H7 (cell line): ENCODE data around the gene POLR1E. TPM values are rescaled to one million over a fixed set of nuclear protein-coding genes. Genes with fewer than 3 reads are reported as not detected.

ENCODE experiments used
- DNase-seq: peaks from one replicate; pipeline ENCODE4 v3.0.0; 2012
- H3K27me3 ChIP-seq: 2 replicates; pipeline ENCODE4 v1.6.0; 2011; ENCODE audit warnings: mild to moderate bottlenecking, low read length; ENCODE audit not compliant: control insufficient read depth, insufficient read depth
- H3K36me3 ChIP-seq: replicated peaks from 2 replicates; pipeline ENCODE4 v1.5.1; 2011; ENCODE audit warnings: low read length; ENCODE audit not compliant: control insufficient read depth, insufficient read depth
- H3K4me3 ChIP-seq: 2 replicates; pipeline ENCODE4 v1.5.1; 2011; ENCODE audit warnings: low read depth, mild to moderate bottlenecking, control low read depth, low read length, moderate library complexity; ENCODE audit not compliant: insufficient read depth
- total RNA-seq: library from RNA; depleted of rRNA; stranded (reverse); fragments of >200 nt; shearing (Covaris generic); gene quantifications from 2 replicates; pipeline ENCODE4 v1.2.3, GENCODE V29; 2014

Gene POLR1E
- total RNA-seq, 1 experiment from 2014 or later = 33.5 TPM

DNA sequence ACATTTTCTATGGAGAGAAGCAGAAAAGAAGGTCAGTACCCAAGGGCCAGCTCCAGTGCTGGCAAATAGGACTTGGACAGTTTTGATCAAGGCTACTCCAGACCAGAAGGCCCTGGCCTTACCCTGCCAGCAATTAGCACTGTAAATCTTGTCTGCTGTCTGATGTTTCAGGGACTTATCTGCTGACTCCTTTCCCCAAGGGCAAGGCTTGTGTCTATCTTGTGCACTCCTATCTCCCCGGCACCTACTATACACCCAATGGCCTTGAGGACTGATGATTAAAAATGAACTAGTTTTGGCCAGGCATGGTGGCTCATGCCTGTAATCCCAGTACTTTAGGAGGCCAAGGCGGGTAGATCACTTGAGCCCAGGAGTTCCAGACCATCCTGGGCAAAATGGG, 37.2 kb downstream of the POLR1E start:
- Histone ChIP-seq H3K27me3 (no peaks in the 10 kb centered on the region), H3K36me3 (peaks cover 4% of the 10 kb centered on the region; the same call in 1 of the 2 replicates), H3K4me3 (no peak overlapping the region)
- no peak for DNase-seq

DNA sequence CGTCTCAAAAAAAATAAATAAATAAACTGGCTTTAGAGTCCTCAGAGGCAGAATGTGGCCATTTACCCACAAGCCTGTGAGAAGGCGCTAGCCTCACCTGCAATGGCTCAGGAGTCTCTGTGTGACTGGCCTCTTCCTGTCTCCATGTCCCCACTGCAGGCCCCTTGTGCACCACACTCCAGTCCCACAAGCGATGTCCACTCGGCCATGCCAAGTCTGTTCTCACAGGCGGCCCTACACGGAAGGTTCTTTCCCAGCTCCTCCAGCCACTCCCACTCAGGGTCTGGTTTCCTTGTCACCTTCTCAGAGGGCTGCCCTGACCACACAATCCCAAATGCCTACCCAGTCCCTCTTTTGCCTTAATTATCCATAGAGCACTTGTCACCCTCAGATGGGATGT, 38.2 kb downstream of the POLR1E start:
- H3K36me3 ChIP-seq = peaks cover 4% of the 10 kb centered on the region; the same call in 1 of the 2 replicates
- DNase-seq = no peak
- H3K4me3 ChIP-seq = no peak overlapping the region
- H3K27me3 ChIP-seq = no peaks in the 10 kb centered on the region

DNA sequence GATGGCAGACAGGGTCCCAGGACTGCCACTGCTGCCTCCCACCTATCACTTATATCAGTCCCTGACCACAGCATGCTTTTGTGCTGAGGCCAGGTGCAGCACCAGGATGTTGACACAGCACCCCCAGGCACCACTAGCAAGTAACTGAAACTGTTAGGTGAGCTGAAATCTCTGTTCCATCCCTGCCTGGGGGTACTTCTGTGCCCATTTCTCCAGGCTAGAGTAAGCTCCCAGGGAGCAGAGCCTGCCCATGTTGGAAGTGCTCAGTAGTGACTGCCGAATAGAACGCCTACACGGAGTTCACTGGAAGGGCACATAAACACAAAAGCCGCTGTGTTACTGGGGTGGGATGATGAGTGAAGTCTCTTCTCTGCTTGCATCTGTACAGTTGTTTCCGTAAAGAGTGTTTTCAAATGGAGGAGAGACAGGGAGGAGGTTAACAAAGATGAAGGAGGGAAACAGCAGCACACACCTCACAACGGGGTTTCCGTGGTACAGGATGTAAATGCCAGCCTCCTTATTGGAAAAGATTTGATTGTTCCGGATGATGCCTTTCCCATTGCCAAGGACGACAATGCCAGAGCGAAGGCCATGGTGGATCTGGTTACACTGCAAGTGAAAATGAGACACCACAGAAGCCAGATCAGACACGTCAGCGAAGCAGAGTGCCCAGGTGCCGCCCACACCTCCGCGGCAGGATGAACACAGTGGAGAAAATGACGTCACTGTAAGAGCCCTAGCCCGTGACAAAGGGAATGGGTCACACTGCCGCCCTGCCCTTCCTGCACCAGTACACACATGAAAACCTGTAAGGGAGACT, 43.1 kb downstream of the POLR1E start:
- DNase-seq = no peak
- Histone ChIP-seq H3K27me3 (no peaks in the 10 kb centered on the region), H3K36me3 (no peaks in the 10 kb centered on the region), H3K4me3 (no peak overlapping the region)

GRCh38 chr9:37531699-37532098, 46.0 kb downstream of the POLR1E start:
- no peaks in the 10 kb centered on the region for H3K27me3 ChIP-seq
- H3K4me3 ChIP-seq = no peak overlapping the region
- H3K36me3 ChIP-seq = peaks cover 2% of the 10 kb centered on the region; the same call in 1 of the 2 replicates
- no peak for DNase-seq

- Histone ChIP-seq H3K36me3 (peaks cover 5% of the 10 kb centered on the region), H3K27me3 (no peaks in the 10 kb centered on the region), H3K4me3 (no peak overlapping the region)
- DNase-seq = no peak
Observed at GRCh38 chr9:37534412-37534811, 48.7 kb downstream of the POLR1E start.

GRCh38 chr9:37534901-37535300, 49.2 kb downstream of the POLR1E start:
- Histone ChIP-seq H3K27me3 (no peaks in the 10 kb centered on the region), H3K4me3 (no peak overlapping the region), H3K36me3 (peaks cover 5% of the 10 kb centered on the region)
- DNase-seq = no peak

DNA sequence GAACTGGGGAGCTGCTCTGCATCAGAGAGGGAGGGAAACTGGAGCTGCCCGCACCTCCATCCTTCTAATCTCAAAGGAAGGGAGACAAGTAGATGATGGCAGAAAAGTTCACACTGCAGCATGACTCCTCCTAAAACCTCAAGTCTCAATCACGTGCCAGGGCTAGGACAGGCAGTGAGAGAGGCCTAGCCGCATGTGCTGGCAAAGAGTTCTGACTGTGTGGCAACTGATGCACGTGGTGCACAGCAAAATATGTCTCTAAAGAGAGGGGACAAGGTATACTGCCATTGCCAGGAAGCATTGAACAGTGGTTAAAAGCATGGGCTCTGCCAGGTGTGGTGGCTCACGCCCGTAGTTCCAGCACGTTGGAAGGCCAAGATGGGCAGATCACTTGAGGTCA, 52.4 kb downstream of the POLR1E start:
- Histone ChIP-seq H3K4me3 (no peak overlapping the region), H3K36me3 (peaks cover 8% of the 10 kb centered on the region), H3K27me3 (no peaks in the 10 kb centered on the region)
- no peak for DNase-seq

DNA sequence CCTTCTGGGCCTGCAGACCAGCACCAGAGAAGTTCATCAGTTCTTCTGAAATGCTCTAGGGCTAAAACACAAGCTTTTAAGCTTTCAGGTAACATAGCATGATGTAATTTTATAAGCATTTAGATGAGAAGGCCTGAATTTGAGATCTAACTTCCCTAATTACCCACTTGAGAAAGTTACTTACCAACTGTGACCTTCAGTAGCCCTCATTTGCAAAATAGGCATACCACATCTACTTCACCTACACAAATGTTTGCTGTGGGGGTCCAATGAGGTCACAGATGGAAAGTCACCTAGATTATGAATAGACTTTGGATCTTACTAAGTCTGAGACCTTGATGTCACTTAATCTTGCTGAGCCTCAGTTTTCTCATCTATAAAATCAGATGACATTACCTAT, 53.9 kb downstream of the POLR1E start:
- Histone ChIP-seq H3K4me3 (no peak overlapping the region), H3K36me3 (peaks cover 8% of the 10 kb centered on the region), H3K27me3 (no peaks in the 10 kb centered on the region)
- DNase-seq = no peak

- H3K4me3 ChIP-seq = no peak overlapping the region
- no peak for DNase-seq
- no peaks in the 10 kb centered on the region for H3K27me3 ChIP-seq
- peaks cover 8% of the 10 kb centered on the region for H3K36me3 ChIP-seq
Observed at GRCh38 chr9:37540634-37541033, 54.9 kb downstream of the POLR1E start.

DNA sequence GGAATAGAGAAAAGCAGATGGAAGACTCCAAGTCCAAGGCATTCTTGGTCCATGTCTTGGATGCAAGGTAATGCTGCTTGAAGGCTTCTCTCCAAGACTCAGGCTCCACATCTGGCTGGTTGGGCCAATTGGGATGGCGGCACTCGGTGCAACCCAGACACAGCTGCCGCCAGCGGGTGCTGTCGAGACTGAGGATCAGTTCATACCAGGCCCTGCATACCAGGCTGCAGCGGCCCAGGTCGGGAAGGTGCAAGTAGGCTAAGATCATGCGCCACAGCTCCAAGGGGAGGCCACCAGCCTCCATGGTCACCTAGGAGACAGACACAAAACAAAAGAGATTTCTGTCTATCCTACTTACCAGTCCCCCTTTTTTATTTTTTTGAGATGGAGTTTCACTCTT, 55.7 kb downstream of the POLR1E start:
- DNase-seq = no peak
- Histone ChIP-seq H3K4me3 (no peak overlapping the region), H3K27me3 (no peaks in the 10 kb centered on the region), H3K36me3 (peaks cover 7% of the 10 kb centered on the region)

DNA sequence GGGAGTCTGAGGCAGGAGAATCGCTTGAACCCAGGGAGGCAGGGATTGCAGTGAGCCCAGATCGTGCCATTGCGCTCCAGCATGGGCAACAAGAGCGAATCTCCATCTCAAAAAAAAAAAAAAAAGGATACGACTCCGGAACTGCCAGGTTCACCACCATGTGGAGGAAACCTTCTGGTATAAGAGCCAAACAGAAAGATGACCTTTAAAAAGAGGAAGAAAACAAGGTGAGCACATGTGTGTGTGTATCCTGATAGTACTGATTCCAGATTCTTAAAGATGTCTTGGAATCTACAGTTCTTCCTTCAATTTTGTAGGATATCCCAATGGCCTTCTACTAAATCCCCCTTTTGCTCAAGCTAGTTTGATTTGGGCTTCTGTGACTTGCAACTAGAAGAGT, 56.7 kb downstream of the POLR1E start:
- Histone ChIP-seq H3K4me3 (no peak overlapping the region), H3K36me3 (peaks cover 6% of the 10 kb centered on the region), H3K27me3 (no peaks in the 10 kb centered on the region)
- DNase-seq = no peak

DNA sequence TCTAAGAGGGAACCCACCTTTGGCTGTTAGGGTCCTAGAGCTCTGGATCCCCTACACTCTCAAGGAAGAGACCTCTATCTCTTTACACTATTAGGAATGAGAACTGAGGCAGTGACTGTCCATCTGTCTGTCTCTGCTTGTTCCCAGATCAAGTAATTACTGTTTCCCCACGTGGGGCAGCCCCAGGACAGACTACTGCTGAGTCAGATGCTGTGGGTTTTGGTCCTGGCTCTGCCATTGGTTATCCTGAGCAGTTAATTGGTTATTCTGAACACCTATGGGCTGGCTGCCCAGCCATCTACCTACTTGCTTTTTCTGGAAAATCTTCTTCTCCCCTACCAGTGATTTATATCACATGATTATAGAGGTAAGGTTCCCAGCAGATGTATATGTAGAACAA, 57.1 kb downstream of the POLR1E start:
- no peaks in the 10 kb centered on the region for H3K27me3 ChIP-seq
- no peak for DNase-seq
- H3K4me3 ChIP-seq = no peak overlapping the region
- peaks cover 5% of the 10 kb centered on the region for H3K36me3 ChIP-seq

DNA sequence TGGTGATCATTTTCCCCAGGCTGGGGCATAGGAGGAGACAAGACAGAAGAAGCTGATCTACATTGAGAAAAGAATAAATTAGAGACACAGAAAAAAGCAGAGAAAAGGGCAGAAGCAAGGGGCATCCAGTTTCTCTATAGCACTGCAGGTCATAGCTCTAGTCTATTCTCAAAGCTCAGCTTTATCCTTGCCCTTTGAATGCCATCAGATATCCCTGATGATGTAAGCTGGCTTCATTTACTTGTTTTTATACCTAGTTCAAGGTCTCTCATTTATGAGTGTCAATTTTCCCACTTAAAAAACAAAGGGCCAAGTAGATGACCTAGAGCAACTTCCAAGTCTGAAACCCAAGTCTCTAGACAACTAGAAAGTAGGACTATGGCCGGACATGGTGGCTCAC, 57.7 kb downstream of the POLR1E start:
- no peak for DNase-seq
- H3K36me3 ChIP-seq = peaks cover 3% of the 10 kb centered on the region; the same call in 1 of the 2 replicates
- H3K27me3 ChIP-seq = no peaks in the 10 kb centered on the region
- no peak overlapping the region for H3K4me3 ChIP-seq

DNA sequence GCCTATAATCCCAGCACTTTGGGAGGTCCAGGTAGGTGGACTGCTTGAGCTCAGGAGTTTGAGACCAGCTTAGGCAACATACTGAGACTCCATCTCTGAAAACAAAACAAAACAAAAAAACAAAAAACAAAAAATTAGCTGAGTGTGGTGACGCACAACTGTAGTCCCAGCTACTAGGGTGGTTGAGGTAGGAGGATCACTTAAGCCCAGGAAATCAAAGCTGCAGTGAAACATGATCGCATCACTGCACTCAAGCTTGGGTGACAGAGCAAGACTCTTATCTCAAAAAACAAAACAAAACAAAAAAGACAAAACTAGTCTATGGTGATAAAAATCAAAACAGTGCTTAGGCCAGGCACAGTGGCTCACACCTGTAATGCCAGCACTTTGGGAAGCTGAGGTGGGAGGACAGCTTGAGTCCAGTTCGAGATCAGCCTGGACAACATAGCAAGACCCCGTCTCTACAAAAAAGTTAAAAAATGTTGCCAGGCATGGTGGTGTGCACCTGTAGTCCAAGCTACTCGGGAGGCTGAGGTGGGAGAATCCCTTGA, 61.7 kb downstream of the POLR1E start:
- H3K4me3 ChIP-seq = no peak overlapping the region
- no peaks in the 10 kb centered on the region for H3K36me3 ChIP-seq
- H3K27me3 ChIP-seq = no peaks in the 10 kb centered on the region
- no peak for DNase-seq

DNA sequence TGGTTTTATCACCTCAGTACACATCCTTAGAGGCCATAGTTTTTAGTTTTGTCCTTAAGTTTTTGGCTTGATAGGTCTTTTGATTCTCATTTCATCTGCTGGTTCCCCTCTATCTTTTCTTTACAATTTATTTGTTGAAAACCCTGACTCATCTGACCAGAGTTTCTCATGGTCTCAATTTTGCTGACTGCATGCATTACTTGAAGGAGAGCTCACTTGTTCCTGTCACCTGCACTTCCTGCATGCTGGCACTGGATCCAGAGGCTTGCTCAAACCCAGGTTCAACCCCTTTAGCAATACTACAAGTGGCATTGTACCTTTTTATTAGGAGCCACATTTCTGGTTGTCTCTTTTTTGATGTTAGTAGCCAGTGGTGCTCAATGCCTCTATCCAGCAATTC, 63.8 kb downstream of the POLR1E start:
- DNase-seq = no peak

More for the DNA sequence above, 63.8 kb downstream of the POLR1E start:
- Histone ChIP-seq H3K36me3 (no peaks in the 10 kb centered on the region), H3K27me3 (no peaks in the 10 kb centered on the region), H3K4me3 (no peak overlapping the region)
